Measurements from ENCODE around the gene LAMA5.
"Not testable (repeated sequence)": the region's sequence is repeated elsewhere in the genome, so short reads cannot be mapped to it uniquely, and the experiment has no call there.

Gene LAMA5

GRCh38 chr20:62390317-62391164 is 23.4 kb upstream of the LAMA5 start:
- DNase-seq (ENCODE audit: low read depth in 1 of 2, low spot score in 1 of 2), result no peak

- DNase-seq (ENCODE audit: low read depth in 1 of 2, low spot score in 1 of 2), result no peak
Measured at GRCh38 chr20:62389601-62390087, 22.5 kb upstream of the LAMA5 start.

- no peak for DNase-seq (ENCODE audit: low read depth in 1 of 2, low spot score in 1 of 2)
Measured at GRCh38 chr20:62388839-62389600, 21.9 kb upstream of the LAMA5 start.

- DNase-seq (ENCODE audit: low read depth in 1 of 2, low spot score in 1 of 2), result no peak
Measured at GRCh38 chr20:62387933-62388635, 21.0 kb upstream of the LAMA5 start.

- DNase-seq (ENCODE audit: low read depth in 1 of 2, low spot score in 1 of 2), result no peak
Measured at GRCh38 chr20:62387219-62387913, 20.3 kb upstream of the LAMA5 start.

GRCh38 chr20:62386383-62387218 is 19.5 kb upstream of the LAMA5 start, which contains the start of gene RPS21:
Gene RPS21 (plus strand): TSS chr20:62387103. CDS start chr20:62387339, 236 bp downstream.
- DNase-seq (ENCODE audit: low read depth in 1 of 2, low spot score in 1 of 2), result peak; percentile 84 to 91

GRCh38 chr20:62382306-62383198 is 15.4 kb upstream of the LAMA5 start:
- DNase-seq (ENCODE audit: low read depth in 1 of 2, low spot score in 1 of 2), result peak; percentile 52 to 64

GRCh38 chr20:62381842-62382241 is 14.7 kb upstream of the LAMA5 start:
- no peak for DNase-seq (ENCODE audit: low read depth in 1 of 2, low spot score in 1 of 2)

- no peak for DNase-seq (ENCODE audit: low read depth in 1 of 2, low spot score in 1 of 2)
Measured at GRCh38 chr20:62381202-62381797, 14.2 kb upstream of the LAMA5 start.

GRCh38 chr20:62378215-62378614 is 11.1 kb upstream of the LAMA5 start:
- no peak for DNase-seq (ENCODE audit: low read depth in 1 of 2, low spot score in 1 of 2)

GRCh38 chr20:62377615-62378178 is 10.6 kb upstream of the LAMA5 start:
- no peak for DNase-seq (ENCODE audit: low read depth in 1 of 2, low spot score in 1 of 2)

- no peak for DNase-seq (ENCODE audit: low read depth in 1 of 2, low spot score in 1 of 2)
Measured at GRCh38 chr20:62377064-62377461, 10.0 kb upstream of the LAMA5 start.

- no peak for DNase-seq (ENCODE audit: low read depth in 1 of 2, low spot score in 1 of 2)
Measured at GRCh38 chr20:62376112-62377063, 9.3 kb upstream of the LAMA5 start.

- no peak for DNase-seq (ENCODE audit: low read depth in 1 of 2, low spot score in 1 of 2)
Measured at GRCh38 chr20:62374331-62375152, 7.4 kb upstream of the LAMA5 start.

GRCh38 chr20:62373631-62374179 is 6.6 kb upstream of the LAMA5 start:
- DNase-seq (ENCODE audit: low read depth in 1 of 2, low spot score in 1 of 2), result not testable (repeated sequence)
